Measurements from ENCODE around the gene TVP23A. TPM values are rescaled to one million over a fixed set of nuclear protein-coding genes. Genes with fewer than 3 reads are reported as not detected.

The TVP23A gene
- total RNA-seq, 4 donors from 2014 or later = 0.16 to 0.54 (median 0.23) TPM; not detected in 1

- 61 to 74% methylated on average over 3 to 6 of the region's 6 CpGs for WGBS, 2 donors (ENCODE audit: low coverage in 1 of 2)
- no peak for ATAC-seq
- H3K4me1 ChIP-seq = no peaks in the 10 kb centered on the region
- H3K9me3 ChIP-seq = no peaks in the 10 kb centered on the region
- H3K4me3 ChIP-seq = no peak overlapping the region
- no peak for TF ChIP-seq POLR2AphosphoS5 (IDR thresholded peaks at IDR 0.05)
- no peak for TF ChIP-seq CTCF (IDR thresholded peaks at IDR 0.05)
- TF ChIP-seq POLR2A (IDR thresholded peaks at IDR 0.05) = no peak
- TF ChIP-seq EP300 (IDR thresholded peaks at IDR 0.05) = no peak
- no peak overlapping the region for H3K27ac ChIP-seq
- peaks cover 4 to 100% of the 10 kb centered on the region in 2 donors for H3K36me3 ChIP-seq
- H3K27me3 ChIP-seq = no peaks in the 10 kb centered on the region
These were observed 62.0 kb downstream of the TVP23A start for GRCh38 chr16:10756574-10756973.

- no peaks in the 10 kb centered on the region for H3K27me3 ChIP-seq
- no peaks in the 10 kb centered on the region for H3K4me1 ChIP-seq
- ATAC-seq = no peak
- TF ChIP-seq EP300 (IDR thresholded peaks at IDR 0.05) = no peak
- TF ChIP-seq POLR2AphosphoS5 (IDR thresholded peaks at IDR 0.05) = no peak
- TF ChIP-seq POLR2A (IDR thresholded peaks at IDR 0.05) = no peak
- TF ChIP-seq CTCF (IDR thresholded peaks at IDR 0.05) = no peak
- WGBS, 2 donors (ENCODE audit: low coverage in 1 of 2) = 79 to 80% methylated on average over 2 to 4 of the region's 4 CpGs
- H3K4me3 ChIP-seq = no peak overlapping the region
- H3K9me3 ChIP-seq = no peaks in the 10 kb centered on the region
- peaks cover under 1 to 99% of the 10 kb centered on the region in 2 donors for H3K36me3 ChIP-seq
- no peak overlapping the region for H3K27ac ChIP-seq
These were observed 63.7 kb downstream of the TVP23A start for GRCh38 chr16:10754941-10755340.

DNA sequence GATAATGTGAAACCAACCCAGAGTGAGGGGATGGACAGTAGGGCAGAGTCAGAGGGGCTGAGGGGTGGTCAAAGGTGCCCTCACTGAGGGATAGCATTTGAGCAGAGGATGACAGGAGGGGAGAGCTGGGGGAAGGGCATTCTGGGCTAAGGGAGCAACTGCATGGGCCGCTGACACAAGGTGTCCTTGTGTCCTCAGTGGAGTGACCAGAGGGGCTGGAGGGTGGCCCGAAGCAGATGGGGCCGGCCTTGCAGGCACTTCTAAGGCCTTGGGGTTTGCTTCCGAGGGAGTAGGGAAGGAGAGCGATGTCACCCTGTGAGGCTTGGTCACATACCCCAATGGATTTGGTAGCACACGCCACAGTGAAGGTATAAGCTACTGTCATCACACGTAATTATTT lies 64.9 kb downstream of the TVP23A start:
- no peak for ATAC-seq
- Histone ChIP-seq H3K36me3 (peaks cover 0 to 99% of the 10 kb centered on the region in 2 donors), H3K27me3 (no peaks in the 10 kb centered on the region), H3K4me3 (no peak overlapping the region), H3K9me3 (no peaks in the 10 kb centered on the region), H3K4me1 (no peaks in the 10 kb centered on the region), H3K27ac (no peak overlapping the region)
- 85 to 90% methylated on average over 6 to 7 of the region's 7 CpGs for WGBS, 2 donors (ENCODE audit: low coverage in 1 of 2)
- TF ChIP-seq EP300 (IDR thresholded peaks at IDR 0.05) = no peak

- no peaks in the 10 kb centered on the region for H3K9me3 ChIP-seq
- 100% methylated on average over 3 of the region's 10 CpGs; no CpG with 5 or more reads in 1 of the 2 donors for WGBS, 2 donors (ENCODE audit: low coverage in 1 of 2)
- H3K27ac ChIP-seq = no peak overlapping the region
- TF ChIP-seq POLR2AphosphoS5 (IDR thresholded peaks at IDR 0.05) (no peak), POLR2A (IDR thresholded peaks at IDR 0.05) (no peak), EP300 (IDR thresholded peaks at IDR 0.05) (no peak), CTCF (IDR thresholded peaks at IDR 0.05) (no peak)
- no peak overlapping the region for H3K4me3 ChIP-seq
- peak; percentile 45 for ATAC-seq
- peaks cover 0 to 99% of the 10 kb centered on the region in 2 donors for H3K36me3 ChIP-seq
- H3K4me1 ChIP-seq = no peaks in the 10 kb centered on the region
- no peaks in the 10 kb centered on the region for H3K27me3 ChIP-seq
These were observed 65.6 kb downstream of the TVP23A start for GRCh38 chr16:10752843-10753523.

- TF ChIP-seq CTCF (IDR thresholded peaks at IDR 0.05) = no peak
- no peak for TF ChIP-seq EP300 (IDR thresholded peaks at IDR 0.05)
- TF ChIP-seq POLR2AphosphoS5 (IDR thresholded peaks at IDR 0.05) = no peak
- TF ChIP-seq POLR2A (IDR thresholded peaks at IDR 0.05) = no peak
- no peaks in the 10 kb centered on the region for H3K9me3 ChIP-seq
- H3K4me1 ChIP-seq = peaks cover 0 to 4% (median 0%) of the 10 kb centered on the region in 3 donors
- H3K36me3 ChIP-seq = peaks cover 0 to 99% of the 10 kb centered on the region in 2 donors
- H3K4me3 ChIP-seq = no peak overlapping the region
- WGBS, 2 donors (ENCODE audit: low coverage in 1 of 2) = 75 to 93% methylated on average over 3 to 4 of the region's 13 CpGs
- no peak overlapping the region for H3K27ac ChIP-seq
- no peak for ATAC-seq
- H3K27me3 ChIP-seq = no peaks in the 10 kb centered on the region
These were observed 67.3 kb downstream of the TVP23A start for GRCh38 chr16:10751291-10751697.

Measured in gastroesophageal sphincter (tissue), 4 donors.